Activated CD4-positive, alpha-beta T cell treated with anti-CD3 and anti-CD28 coated beads, Interleukin-2, amount 10 ng/mL, durations not matched to agents 24 days and 14 days (primary cell): ENCODE measurements around the gene FREM2. TPM values are rescaled to one million over a fixed set of nuclear protein-coding genes. Genes with fewer than 3 reads are reported as not detected.

Source experiments
- DNase-seq: peaks from one replicate; pipeline ENCODE4 v3.0.0; 2022
- H3K27ac Mint-ChIP-seq: one replicate; pipeline ENCODE4 v1.8.0; 2022; ENCODE audit warnings: mild to moderate bottlenecking, mixed read lengths
- H3K27me3 Mint-ChIP-seq: one replicate; pipeline ENCODE4 v1.8.0; 2022; ENCODE audit warnings: mixed read lengths
- H3K36me3 Mint-ChIP-seq: one replicate; pipeline ENCODE4 v1.8.0; 2022; ENCODE audit warnings: low read depth, mild to moderate bottlenecking, mixed read lengths
- H3K4me1 Mint-ChIP-seq: one replicate; pipeline ENCODE4 v1.8.0; 2021; ENCODE audit warnings: mixed read lengths
- H3K4me3 Mint-ChIP-seq: one replicate; pipeline ENCODE4 v1.8.0; 2022; ENCODE audit warnings: mild to moderate bottlenecking, moderate library complexity, mixed read lengths
- H3K9me3 Mint-ChIP-seq: one replicate; pipeline ENCODE4 v1.8.0; 2021; ENCODE audit warnings: mixed read lengths
- intact Hi-C: fragments of 100-400 bp; cut with micrococcal nuclease; formaldehyde crosslinking; loops from one replicate; pipeline ENCODE4 v1.15.1; 2023
- total RNA-seq: library from RNA; stranded (reverse); gene quantifications from 2 replicates; pipeline ENCODE4 v1.2.3, GENCODE V29; 2022

Gene FREM2
- total RNA-seq, 1 donor from 2014 or later: under 0.01 TPM

DNA sequence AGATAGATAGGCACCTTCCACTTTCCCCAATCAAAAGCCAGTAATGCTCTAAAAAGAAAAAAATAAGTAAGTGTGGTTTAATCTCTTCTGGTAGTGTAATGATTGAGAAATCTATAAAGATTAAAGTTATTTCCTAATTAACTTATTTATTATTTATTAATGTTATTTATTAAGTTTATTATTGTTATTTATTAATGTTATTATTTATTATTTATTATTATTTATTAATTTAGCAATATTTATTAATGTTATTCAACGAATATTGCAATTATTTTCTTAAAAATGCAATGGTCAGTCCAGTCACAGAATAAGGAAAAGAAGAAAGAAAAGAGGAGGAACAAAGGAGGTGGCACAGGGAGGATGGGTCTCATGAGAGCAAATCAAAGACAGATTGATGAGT, 100.7 kb downstream of the FREM2 start:
- no peak overlapping the region for H3K27ac Mint-ChIP-seq
- no peaks in the 10 kb centered on the region for H3K9me3 Mint-ChIP-seq
- H3K4me3 Mint-ChIP-seq: no peak overlapping the region
- intact Hi-C loops: no loop called here
- no peaks in the 10 kb centered on the region for H3K4me1 Mint-ChIP-seq
- H3K27me3 Mint-ChIP-seq: no peaks in the 10 kb centered on the region
- no peak for DNase-seq
- no peaks in the 10 kb centered on the region for H3K36me3 Mint-ChIP-seq

DNA sequence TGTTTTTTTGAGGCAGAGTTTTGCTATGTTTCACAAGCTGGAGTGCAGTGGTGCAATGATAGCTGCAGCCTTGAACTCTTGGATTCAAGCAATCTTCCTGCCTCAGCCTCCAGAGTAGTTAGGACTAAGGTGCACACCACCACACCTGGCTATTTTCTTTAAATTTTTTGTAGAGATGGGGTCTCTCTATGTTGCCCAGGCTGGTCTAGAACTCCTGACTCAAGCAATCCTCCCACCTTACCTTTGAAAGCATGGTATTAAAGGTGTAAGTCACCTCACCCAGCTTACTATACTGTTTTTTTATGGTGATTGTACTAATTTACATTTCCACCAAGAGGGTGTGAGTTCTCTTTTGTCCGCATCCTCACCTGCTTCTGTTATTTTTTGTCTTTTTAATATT, 110.0 kb downstream of the FREM2 start:
- no peak overlapping the region for H3K27ac Mint-ChIP-seq
- H3K9me3 Mint-ChIP-seq: peaks cover 11% of the 10 kb centered on the region
- intact Hi-C loops: no loop called here
- H3K4me3 Mint-ChIP-seq: no peak overlapping the region
- H3K4me1 Mint-ChIP-seq: no peaks in the 10 kb centered on the region
- no peaks in the 10 kb centered on the region for H3K36me3 Mint-ChIP-seq
- no peaks in the 10 kb centered on the region for H3K27me3 Mint-ChIP-seq
- DNase-seq: no peak

DNA sequence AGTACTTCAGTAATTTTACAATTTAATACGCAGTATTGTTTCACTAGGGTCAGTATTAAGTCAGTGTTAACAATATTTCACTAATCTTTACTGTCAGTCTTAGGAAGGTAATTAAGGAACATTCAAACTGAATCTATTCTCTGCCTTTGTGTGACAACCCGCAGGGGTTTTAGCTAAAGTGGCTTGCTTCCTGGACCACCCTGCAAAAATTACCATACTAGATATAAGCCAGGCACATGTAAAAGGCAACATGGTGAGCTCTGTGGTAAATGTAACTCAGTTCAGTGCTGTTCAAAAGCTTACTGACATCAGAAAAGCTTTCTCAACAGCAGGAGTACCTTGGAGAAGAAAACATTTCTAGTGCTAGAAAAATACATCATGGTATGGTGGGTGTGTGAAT, 116.7 kb downstream of the FREM2 start:
- intact Hi-C loops: no loop called here
- Mint-ChIP-seq H3K27ac (no peak overlapping the region), H3K27me3 (no peaks in the 10 kb centered on the region), H3K4me1 (no peaks in the 10 kb centered on the region), H3K36me3 (no peaks in the 10 kb centered on the region), H3K4me3 (no peak overlapping the region), H3K9me3 (peaks cover 13% of the 10 kb centered on the region)
- no peak for DNase-seq

DNA sequence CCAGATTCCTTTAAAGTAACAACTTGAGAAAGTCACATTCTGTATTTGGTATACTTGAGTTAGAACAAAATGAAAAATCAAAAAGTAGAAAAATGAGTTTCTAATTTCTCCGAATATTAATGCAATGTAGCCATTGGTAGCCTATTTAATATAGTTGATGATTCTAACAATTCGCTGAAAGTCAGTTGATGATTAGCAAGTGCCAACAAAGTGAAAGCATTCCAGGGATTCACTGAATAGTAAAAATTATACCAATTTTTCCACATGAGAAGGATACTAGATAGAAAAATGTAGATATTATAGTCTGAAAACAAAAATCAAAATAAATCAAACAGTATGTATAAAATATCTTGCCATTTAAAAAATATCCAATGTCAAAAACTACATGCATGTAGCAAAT, 117.2 kb downstream of the FREM2 start:
- H3K4me1 Mint-ChIP-seq: no peaks in the 10 kb centered on the region

DNA sequence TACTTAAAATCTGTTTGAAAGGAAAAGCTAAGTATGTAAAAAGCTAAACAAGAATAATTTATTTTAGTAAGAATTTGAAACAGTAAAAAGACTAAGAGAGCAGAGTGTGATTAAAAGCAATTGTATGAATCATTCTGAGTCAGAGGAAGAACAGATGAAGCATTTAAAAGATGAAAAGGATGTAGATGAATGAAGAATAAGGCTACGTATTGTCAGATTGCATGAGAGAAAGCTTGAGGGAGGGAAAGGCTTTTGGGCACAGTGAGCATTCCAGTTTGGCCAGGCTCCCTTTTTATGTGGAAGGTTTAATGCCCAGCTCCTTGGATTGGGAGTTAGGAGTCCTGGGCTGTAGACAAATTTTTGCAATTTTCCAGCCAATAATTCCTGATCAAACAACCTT, 117.7 kb downstream of the FREM2 start:
- no peaks in the 10 kb centered on the region for H3K27me3 Mint-ChIP-seq
- no peaks in the 10 kb centered on the region for H3K36me3 Mint-ChIP-seq
- no peak overlapping the region for H3K27ac Mint-ChIP-seq
- peaks cover 13% of the 10 kb centered on the region for H3K9me3 Mint-ChIP-seq
- no peak for DNase-seq
- no peak overlapping the region for H3K4me3 Mint-ChIP-seq
- H3K4me1 Mint-ChIP-seq: no peaks in the 10 kb centered on the region
- intact Hi-C loops: no loop called here

More for the DNA sequence above, 117.2 kb downstream of the FREM2 start:
- Mint-ChIP-seq H3K9me3 (peaks cover 13% of the 10 kb centered on the region), H3K27ac (no peak overlapping the region), H3K4me3 (no peak overlapping the region), H3K36me3 (no peaks in the 10 kb centered on the region), H3K27me3 (no peaks in the 10 kb centered on the region)
- no peak for DNase-seq
- intact Hi-C loops: no loop called here

DNA sequence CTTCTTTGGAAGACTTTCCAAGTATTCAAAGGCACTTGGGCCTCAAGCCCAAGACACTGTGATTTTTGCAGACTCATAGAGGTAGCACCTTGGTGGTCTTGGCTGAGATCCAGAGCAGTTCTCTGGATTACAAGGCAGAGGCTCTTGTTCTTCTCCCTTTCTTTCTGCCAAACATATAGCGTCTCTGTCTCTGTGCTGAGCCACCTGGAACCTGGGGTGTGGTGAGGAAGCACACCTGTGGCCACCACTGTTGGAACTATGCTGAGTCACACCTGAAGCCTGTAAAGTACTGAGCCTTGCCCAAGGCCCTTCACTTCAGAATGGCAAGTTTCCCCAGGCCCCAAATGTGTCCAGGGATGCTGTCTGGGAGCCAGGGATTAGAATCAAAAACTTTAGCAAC, 127.5 kb downstream of the FREM2 start:
- H3K27me3 Mint-ChIP-seq: no peaks in the 10 kb centered on the region
- DNase-seq: no peak
- no peak overlapping the region for H3K27ac Mint-ChIP-seq
- H3K36me3 Mint-ChIP-seq: no peaks in the 10 kb centered on the region
- H3K9me3 Mint-ChIP-seq: peaks cover 5% of the 10 kb centered on the region
- no peaks in the 10 kb centered on the region for H3K4me1 Mint-ChIP-seq
- H3K4me3 Mint-ChIP-seq: no peak overlapping the region
- intact Hi-C loops: no loop called here

DNA sequence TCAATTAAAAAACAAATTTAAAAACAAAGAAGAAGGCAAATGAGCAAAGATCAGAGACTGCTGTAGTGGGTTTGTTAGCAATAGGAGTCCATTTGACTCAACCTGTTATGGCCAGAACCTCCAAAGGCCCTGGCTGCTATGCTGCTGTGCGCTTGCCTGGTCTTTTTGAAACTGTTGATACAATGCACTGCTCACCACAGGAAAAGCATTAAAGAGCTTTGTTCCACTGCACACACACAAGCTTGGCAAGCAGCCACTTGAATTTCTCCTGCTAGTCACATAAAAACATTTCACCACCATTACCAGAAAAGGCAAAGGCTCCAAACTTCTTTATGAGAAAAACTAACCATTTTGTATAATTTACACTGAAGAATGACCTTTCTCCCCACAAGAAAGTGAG, 132.2 kb downstream of the FREM2 start:
- no peak overlapping the region for H3K27ac Mint-ChIP-seq
- H3K4me3 Mint-ChIP-seq: no peak overlapping the region
- H3K9me3 Mint-ChIP-seq: no peaks in the 10 kb centered on the region
- no peaks in the 10 kb centered on the region for H3K27me3 Mint-ChIP-seq
- intact Hi-C loops: no loop called here
- no peak for DNase-seq
- no peaks in the 10 kb centered on the region for H3K36me3 Mint-ChIP-seq
- no peaks in the 10 kb centered on the region for H3K4me1 Mint-ChIP-seq

DNA sequence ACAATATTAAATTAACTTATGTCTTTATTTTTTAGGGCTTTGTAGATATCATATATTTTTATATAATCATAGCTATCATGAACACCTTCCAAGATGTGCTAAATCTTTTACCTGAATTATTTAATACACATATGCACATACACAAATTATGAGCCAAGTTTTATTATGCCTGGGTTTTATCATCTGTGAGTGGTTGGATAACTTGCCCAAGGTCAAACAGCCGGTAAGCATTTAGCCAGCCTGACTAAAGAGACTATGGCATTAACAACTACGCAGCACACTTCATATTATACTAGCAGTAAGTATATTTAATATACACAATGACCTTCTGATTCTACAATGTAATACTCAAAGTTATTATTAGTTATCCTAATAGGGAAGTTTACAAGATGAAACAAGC, 132.7 kb downstream of the FREM2 start:
- H3K4me3 Mint-ChIP-seq: no peak overlapping the region
- intact Hi-C loops: no loop called here
- H3K27me3 Mint-ChIP-seq: no peaks in the 10 kb centered on the region
- no peaks in the 10 kb centered on the region for H3K4me1 Mint-ChIP-seq
- H3K9me3 Mint-ChIP-seq: no peaks in the 10 kb centered on the region
- H3K27ac Mint-ChIP-seq: no peak overlapping the region
- H3K36me3 Mint-ChIP-seq: no peaks in the 10 kb centered on the region
- DNase-seq: no peak

DNA sequence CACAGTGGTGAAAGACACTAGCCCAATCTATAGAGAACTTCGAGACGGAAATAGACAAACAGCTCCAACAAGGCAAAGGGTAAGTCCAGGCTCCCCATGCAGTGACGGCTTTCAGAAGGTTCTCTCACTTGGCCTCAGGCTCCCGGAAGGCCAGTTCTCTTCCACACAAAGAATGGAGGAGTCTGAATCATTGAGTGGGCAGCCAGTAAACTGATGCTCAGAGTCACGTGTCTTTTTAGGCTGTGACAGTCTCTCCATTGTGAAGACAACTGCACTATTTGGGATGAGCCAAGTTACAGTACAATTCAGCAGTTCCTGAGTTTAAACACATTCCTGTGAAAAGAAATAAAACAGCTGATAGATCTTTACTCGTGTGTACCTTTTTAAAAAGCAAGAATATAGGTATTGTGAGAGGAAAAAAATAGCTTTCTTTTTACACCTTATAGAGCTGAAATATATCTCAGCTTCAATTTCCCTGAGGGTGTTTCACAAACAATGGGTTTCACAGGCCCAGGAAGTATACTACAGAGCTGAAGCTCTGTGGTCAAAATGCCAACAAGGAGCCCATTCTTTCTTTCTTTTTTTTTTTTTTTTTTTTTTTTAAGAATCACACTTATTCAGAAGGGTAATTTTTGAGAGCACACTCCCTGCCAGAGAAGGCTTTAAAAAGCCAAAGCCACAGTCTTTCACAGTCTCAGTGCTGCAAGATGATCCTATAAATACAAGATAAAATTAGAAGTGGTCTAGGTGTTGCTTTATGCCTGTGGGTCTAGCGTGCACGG, 135.1 kb downstream of the FREM2 start:
- Mint-ChIP-seq H3K9me3 (no peaks in the 10 kb centered on the region), H3K27me3 (no peaks in the 10 kb centered on the region), H3K4me1 (no peaks in the 10 kb centered on the region), H3K4me3 (no peak overlapping the region), H3K36me3 (no peaks in the 10 kb centered on the region), H3K27ac (no peak overlapping the region)
- intact Hi-C loops: no loop called here
- no peak for DNase-seq

DNA sequence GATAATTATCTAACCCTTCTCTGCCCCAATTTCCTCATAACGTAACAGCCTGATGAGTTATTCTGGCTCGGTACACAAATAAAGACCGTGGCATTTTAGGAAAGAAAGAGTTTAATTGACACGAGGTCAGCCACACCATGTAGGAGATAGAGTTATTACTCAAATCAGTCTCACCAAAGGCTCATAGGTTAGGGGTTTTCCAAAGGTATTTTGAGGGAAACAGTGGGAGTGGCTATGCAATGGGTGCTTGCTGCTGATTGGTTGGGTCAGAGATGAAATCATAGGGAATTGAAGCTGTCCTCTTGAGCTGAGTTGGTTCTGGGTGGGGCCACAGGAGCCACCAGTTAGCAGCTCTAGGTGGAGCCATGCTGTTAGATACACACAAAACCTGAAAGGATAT, 137.5 kb downstream of the FREM2 start:
- intact Hi-C loops: no loop called here
- Mint-ChIP-seq H3K4me1 (no peaks in the 10 kb centered on the region), H3K4me3 (no peak overlapping the region), H3K9me3 (no peaks in the 10 kb centered on the region), H3K27me3 (no peaks in the 10 kb centered on the region), H3K27ac (no peak overlapping the region), H3K36me3 (no peaks in the 10 kb centered on the region)
- DNase-seq: no peak

DNA sequence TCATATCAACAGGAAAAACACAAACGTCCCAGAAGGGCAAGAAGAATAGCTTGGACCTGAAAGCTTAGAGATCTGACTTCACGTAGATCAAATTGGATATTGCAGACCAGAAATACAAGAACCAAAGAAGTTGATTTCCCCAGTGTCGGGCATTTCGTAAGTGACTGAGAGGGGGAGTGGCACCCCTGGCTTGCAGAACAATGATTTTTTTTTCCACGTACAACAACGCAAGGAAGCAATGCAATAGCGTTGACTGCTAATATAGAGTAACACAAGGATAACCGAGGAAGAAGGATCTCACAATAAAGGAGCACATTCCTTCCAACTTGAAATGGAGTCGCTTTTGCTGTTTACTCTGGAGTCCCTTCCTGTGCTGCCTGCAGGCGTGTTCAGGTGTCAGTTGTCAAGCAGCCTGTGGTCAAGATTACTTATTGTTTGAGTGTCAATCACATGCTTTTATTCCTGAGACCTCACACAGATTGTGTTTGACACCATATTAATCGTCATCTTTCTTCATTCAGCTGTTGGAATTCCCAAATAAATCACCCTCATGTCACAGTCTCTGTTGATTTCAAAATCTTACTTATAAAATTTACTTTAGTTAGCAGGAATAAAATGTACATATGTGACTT, 139.4 kb downstream of the FREM2 start:
- Mint-ChIP-seq H3K27me3 (no peaks in the 10 kb centered on the region), H3K36me3 (no peaks in the 10 kb centered on the region), H3K9me3 (no peaks in the 10 kb centered on the region), H3K4me3 (no peak overlapping the region), H3K4me1 (no peaks in the 10 kb centered on the region), H3K27ac (no peak overlapping the region)
- no peak for DNase-seq
- intact Hi-C loops: no loop called here

DNA sequence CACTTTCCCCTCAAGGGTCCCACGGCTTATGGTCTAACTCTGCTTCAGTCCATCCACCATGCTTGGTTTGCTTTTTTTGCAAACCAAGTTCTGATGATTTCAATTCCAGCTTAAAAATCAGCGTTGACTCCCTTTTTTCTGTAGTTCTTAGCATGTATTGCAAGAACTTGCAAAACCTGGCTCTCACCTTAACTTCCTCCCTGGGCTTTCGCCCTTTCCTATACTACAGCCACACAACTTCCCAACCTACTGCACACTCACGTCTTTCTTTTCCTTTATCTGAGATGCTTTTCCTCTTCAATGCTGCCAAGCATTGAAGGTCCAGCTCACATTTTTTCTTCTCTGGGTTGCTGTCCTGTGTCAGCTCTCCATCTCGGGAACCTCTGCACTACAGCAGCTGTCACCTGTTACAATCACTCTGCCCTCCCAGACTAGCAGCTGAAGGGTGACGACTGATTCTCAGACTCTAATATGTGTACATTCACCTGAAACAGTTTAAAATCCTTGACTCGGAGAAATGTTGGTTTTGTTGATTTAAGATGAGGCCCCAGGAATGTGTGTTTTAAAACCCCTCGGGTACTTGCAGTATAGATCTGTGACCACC, 143.7 kb downstream of the FREM2 start:
- Mint-ChIP-seq H3K27ac (no peak overlapping the region), H3K4me3 (no peak overlapping the region), H3K27me3 (no peaks in the 10 kb centered on the region), H3K4me1 (no peaks in the 10 kb centered on the region), H3K9me3 (no peaks in the 10 kb centered on the region), H3K36me3 (no peaks in the 10 kb centered on the region)
- intact Hi-C loops: no loop called here
- no peak for DNase-seq

DNA sequence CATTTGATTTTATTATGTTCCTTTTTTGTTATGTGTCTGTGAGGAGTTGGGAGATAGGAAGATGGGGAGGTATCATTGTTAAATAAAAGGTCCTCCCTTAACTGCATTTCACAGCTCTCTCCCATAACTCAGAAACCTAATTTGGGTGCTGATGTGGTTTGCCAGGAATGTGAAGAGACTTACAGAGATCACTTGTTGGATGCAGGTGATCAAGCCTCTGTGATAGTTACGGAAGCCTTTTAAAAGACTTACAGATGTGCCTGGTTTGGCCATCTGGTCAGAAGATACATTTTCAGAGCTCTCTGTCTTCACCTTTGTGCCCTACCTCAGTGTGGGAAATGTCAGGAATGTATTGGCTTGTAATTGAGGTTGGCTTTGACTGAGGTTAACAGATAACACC, 157.7 kb downstream of the FREM2 start:
- Mint-ChIP-seq H3K4me1 (no peaks in the 10 kb centered on the region), H3K9me3 (no peaks in the 10 kb centered on the region), H3K4me3 (no peak overlapping the region), H3K27me3 (no peaks in the 10 kb centered on the region), H3K36me3 (no peaks in the 10 kb centered on the region), H3K27ac (no peak overlapping the region)
- DNase-seq: no peak
- intact Hi-C loops: no loop called here

DNA sequence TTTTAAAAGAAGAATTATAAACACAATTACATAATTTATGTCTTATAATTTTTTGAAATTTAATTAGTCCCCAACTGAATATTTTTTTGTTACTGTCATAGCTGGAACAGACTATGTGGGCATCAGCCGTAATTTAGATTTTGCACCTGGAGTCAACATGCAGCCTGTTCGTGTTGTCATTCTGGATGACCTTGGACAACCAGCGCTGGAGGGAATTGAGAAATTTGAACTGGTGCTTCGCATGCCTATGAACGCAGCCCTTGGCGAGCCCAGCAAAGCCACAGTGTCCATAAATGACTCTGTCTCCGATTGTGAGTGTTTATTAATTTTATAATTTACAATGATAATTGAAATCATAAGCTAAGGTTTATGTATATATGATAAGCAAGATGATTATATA, 161.5 kb downstream of the FREM2 start:
- H3K36me3 Mint-ChIP-seq: no peaks in the 10 kb centered on the region
- no peak for DNase-seq
- H3K4me3 Mint-ChIP-seq: no peak overlapping the region
- H3K27me3 Mint-ChIP-seq: no peaks in the 10 kb centered on the region
- no peak overlapping the region for H3K27ac Mint-ChIP-seq
- intact Hi-C loops: no loop called here
- H3K4me1 Mint-ChIP-seq: no peaks in the 10 kb centered on the region
- H3K9me3 Mint-ChIP-seq: no peaks in the 10 kb centered on the region
